Memory B cell (primary cell): Measurements from ENCODE around the gene AZGP1.
"Not testable (repeated sequence)": the region's sequence is repeated elsewhere in the genome, so short reads cannot be mapped to it uniquely, and the experiment has no call there.

ENCODE experiments used
- ATAC-seq: fragments of 150-1000 bp; cut with Tn5 transposase; 2 replicates; pipeline ENCODE4 v1.10.0; 2021; ENCODE audit warnings: low read depth, mild to moderate bottlenecking, moderate library complexity
- DNase-seq, 2 donors: peaks; one replicate each; pipeline ENCODE4 v3.0.0; 2022; ENCODE audit warnings: low spot score in 2 of 2
- H3K27ac Mint-ChIP-seq: one replicate; pipeline ENCODE4 v1.8.0; 2022; ENCODE audit warnings: mild to moderate bottlenecking, moderate library complexity, mixed read lengths
- H3K27me3 Mint-ChIP-seq: one replicate; pipeline ENCODE4 v1.8.0; 2022; ENCODE audit warnings: mixed read lengths
- H3K36me3 Mint-ChIP-seq: one replicate; pipeline ENCODE4 v1.8.0; 2022; ENCODE audit warnings: mild to moderate bottlenecking, mixed read lengths
- H3K4me1 Mint-ChIP-seq: one replicate; pipeline ENCODE4 v1.8.0; 2022; ENCODE audit warnings: mixed read lengths
- H3K4me3 Mint-ChIP-seq: one replicate; pipeline ENCODE4 v1.8.0; 2022; ENCODE audit warnings: mild to moderate bottlenecking, moderate library complexity, mixed read lengths
- H3K9me3 Mint-ChIP-seq: one replicate; pipeline ENCODE4 v1.8.0; 2022; ENCODE audit warnings: mixed read lengths

The AZGP1 gene

DNA sequence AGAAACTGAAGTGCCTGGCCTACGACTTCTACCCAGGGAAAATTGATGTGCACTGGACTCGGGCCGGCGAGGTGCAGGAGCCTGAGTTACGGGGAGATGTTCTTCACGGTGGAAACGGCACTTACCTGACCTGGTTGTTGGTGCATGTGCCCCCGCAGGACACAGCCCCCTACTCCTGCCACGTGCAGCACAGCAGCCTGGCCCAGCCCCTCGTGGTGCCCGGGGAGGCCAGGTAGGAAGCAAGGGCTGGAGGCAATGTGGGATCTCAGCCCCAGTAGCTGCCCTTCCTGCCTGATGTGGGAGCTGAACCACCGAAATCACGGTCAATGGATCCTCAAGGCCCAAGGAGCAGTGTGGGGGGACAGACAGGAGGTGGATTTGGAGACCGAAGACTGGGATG, 11.5 kb upstream of the AZGP1 start:
- not testable (repeated sequence) for H3K9me3 Mint-ChIP-seq, H3K4me1 Mint-ChIP-seq, H3K4me3 Mint-ChIP-seq, H3K36me3 Mint-ChIP-seq, ATAC-seq, H3K27ac Mint-ChIP-seq, DNase-seq
- H3K27me3 Mint-ChIP-seq: peaks cover 21% of the 10 kb centered on the region

DNA sequence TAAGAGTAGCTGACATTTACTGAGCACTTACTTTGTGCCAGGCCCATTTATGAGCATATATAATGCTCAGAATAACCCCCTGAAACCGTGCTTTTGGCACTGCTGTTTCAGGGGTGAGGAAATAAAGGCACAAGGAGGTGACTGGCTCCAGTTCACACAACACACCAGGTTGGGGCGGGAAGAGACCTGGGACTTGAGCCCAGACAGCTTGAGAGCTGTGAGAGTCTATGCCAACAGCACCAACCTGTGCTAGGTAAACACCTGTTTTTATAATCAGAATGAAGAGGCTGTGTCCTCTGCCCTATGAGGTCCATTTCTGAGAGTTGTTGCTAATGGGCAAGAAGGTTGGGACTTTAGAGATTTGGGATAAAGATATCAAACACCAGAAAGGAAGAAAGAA, 8.8 kb upstream of the AZGP1 start:
- peaks cover 19% of the 10 kb centered on the region for H3K27me3 Mint-ChIP-seq
- ATAC-seq: no peak
- peaks cover 3% of the 10 kb centered on the region for H3K4me1 Mint-ChIP-seq
- no peak overlapping the region for H3K27ac Mint-ChIP-seq
- no peak overlapping the region for H3K4me3 Mint-ChIP-seq
- DNase-seq: no peak
- peaks cover 1% of the 10 kb centered on the region for H3K9me3 Mint-ChIP-seq
- no peaks in the 10 kb centered on the region for H3K36me3 Mint-ChIP-seq

DNA sequence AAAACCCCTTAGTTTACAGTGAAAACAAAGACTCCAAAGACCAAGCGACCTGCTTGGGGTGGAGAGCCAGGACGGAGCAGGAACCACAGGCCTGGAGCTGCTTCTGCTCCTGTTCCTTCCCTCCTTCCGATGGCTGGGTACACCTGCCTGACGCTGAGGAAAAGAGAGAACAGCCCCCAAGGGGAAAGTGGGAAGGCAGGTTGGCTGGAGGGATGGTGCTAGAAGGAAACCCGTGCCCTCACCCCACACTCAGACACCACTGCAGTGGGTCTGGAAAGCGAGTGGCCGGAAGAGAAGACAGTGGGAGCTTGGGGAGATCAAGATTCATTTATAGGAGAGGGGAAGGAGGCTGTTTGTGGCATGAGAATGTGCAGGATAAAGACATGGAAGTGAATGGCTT, 5.2 kb upstream of the AZGP1 start:
- DNase-seq, H3K4me3 Mint-ChIP-seq, H3K9me3 Mint-ChIP-seq, H3K36me3 Mint-ChIP-seq, H3K27ac Mint-ChIP-seq, ATAC-seq, H3K4me1 Mint-ChIP-seq: not testable (repeated sequence)
- peaks cover 16% of the 10 kb centered on the region for H3K27me3 Mint-ChIP-seq

DNA sequence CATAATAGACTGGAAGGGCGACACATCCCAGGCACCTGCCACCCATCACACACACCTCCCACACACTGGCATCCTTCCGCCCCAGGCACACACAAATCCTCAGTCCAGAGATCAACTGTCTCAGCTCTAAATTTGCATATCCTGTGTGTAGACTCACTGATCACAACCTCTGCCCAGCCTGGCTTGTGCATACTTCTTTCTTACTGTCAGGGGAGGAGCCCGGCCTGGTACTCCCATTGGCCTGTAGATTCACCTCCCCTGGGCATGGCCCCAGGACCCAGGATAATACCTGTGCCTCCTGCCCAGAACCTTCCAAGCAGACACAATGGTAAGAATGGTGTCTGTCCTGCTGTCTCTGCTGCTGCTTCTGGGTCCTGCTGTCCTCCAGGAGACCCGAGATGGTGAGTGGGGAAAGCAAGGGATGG, 4.6 kb upstream of the AZGP1 start:
- ATAC-seq: peak; percentile 39
- peaks cover 19% of the 10 kb centered on the region for H3K27me3 Mint-ChIP-seq
- H3K4me1 Mint-ChIP-seq, H3K9me3 Mint-ChIP-seq, H3K36me3 Mint-ChIP-seq, H3K4me3 Mint-ChIP-seq, H3K27ac Mint-ChIP-seq, DNase-seq: not testable (repeated sequence)

DNA sequence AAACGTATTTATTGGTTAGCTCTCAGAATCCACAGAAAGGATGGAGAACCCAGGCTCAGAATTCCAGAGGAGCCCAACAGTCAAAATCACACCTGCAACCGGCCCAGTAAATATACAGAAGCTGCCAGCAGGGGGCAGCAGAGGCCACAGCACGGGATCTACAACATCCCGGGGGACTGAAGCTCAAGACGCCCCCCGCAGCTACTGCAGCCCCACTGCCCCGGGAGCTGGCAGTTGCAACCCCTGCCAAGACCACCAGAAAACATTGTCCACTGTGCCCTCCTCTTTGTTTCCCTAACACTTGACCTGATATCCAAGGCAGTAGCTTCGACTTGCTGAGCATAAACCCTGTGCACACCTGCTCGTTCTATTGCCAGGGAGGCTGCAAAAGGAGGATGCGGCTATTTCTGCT, 4.0 kb upstream of the AZGP1 start:
- not testable (repeated sequence) for H3K27ac Mint-ChIP-seq, H3K4me1 Mint-ChIP-seq, H3K4me3 Mint-ChIP-seq, H3K36me3 Mint-ChIP-seq, H3K9me3 Mint-ChIP-seq
- DNase-seq (peak; percentile 62 to 69), ATAC-seq (peak; percentile 81)
- H3K27me3 Mint-ChIP-seq: peaks cover 21% of the 10 kb centered on the region

DNA sequence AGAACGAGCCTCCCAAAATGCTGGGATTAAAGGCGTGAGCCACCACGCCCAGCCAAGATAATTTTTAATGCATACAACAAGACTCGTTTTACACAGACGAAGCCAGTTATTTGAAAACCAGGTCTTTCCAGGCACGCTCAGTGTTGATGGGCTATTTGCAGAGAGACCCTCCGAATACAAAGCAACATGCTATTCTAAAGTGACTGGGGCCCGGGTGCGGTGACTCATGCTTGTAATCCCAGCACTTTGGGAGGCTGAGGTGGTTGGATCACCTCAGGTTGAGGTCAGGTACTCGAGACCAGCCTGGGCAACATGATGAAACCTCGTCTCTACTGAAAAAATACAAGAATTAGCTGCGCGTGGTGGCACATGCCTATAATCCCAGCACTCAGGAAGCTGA, 795 bp upstream of the AZGP1 start:
- Mint-ChIP-seq H3K4me3 (no peak overlapping the region), H3K36me3 (no peaks in the 10 kb centered on the region), H3K27ac (no peak overlapping the region), H3K9me3 (no peaks in the 10 kb centered on the region), H3K27me3 (peaks cover 17% of the 10 kb centered on the region), H3K4me1 (peaks cover 7% of the 10 kb centered on the region)
- ATAC-seq: no peak
- DNase-seq: no peak

DNA sequence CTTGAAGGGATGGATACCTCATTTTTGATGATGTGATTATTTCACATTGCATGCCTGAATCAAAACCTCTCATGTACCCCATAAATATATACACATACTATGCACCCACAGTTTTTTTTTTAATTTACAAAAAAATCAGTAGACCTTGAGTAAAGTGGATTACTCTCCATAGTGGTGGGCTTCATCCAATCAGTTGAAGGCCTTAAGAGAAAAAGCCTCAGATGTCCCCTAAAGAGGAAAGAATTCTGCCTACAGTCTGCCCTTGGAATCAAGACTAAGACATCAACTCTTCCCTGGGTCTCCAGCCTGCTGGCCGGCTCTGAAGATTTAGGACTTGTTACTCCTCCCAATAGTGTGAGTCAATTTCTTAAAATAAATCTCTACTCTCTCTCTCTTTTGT, 1.1 kb downstream of the AZGP1 start:
- peaks cover 23% of the 10 kb centered on the region for H3K27me3 Mint-ChIP-seq
- H3K27ac Mint-ChIP-seq: no peak overlapping the region
- DNase-seq (no peak), ATAC-seq (no peak)
- no peaks in the 10 kb centered on the region for H3K36me3 Mint-ChIP-seq
- H3K4me1 Mint-ChIP-seq: peaks cover 4% of the 10 kb centered on the region
- no peaks in the 10 kb centered on the region for H3K9me3 Mint-ChIP-seq
- H3K4me3 Mint-ChIP-seq: no peak overlapping the region

DNA sequence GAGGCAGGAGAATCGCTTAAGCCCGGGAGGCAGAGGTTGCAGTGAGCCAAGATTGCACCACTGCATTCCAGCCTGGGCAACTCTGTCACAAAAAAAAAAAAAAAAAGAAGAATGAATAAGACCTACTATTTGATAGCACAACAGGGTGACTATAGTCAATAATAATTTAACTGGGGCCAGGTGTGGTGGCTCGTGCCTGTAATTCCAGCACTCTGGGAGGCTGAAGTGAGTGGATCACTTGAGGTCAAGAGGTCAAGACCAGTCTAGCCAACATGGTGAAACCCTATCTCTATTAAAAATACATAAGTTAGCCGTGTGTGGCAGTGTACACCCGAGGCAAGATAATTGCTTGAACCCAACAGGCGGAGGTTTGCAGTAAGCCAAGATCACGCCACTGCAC, 2.0 kb downstream of the AZGP1 start:
- not testable (repeated sequence) for H3K4me1 Mint-ChIP-seq, H3K9me3 Mint-ChIP-seq, DNase-seq, H3K36me3 Mint-ChIP-seq, H3K27ac Mint-ChIP-seq, ATAC-seq, H3K4me3 Mint-ChIP-seq
- peaks cover 23% of the 10 kb centered on the region for H3K27me3 Mint-ChIP-seq

DNA sequence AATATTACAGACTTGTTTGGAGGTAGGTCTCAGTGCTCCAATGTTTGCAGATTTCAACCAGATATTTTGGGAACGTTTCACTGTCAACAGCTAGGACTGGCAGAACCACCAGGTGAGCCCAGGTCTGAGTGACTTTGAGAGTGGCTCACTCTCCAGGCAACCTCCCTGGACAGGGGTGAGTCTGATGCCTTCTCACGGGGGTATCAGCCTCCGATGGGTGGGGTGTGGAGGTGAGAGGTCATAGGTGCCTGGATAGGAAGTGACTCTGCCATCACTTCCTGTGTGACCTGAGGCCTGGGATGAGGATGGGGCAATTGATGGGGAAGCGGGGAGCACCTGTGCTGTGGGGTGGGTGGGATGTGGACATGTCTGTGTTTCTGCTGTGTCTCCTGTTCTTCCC, 4.6 kb downstream of the AZGP1 start:
- no peaks in the 10 kb centered on the region for H3K36me3 Mint-ChIP-seq
- no peak overlapping the region for H3K27ac Mint-ChIP-seq
- peaks cover 4% of the 10 kb centered on the region for H3K4me1 Mint-ChIP-seq
- H3K9me3 Mint-ChIP-seq: no peaks in the 10 kb centered on the region
- no peak overlapping the region for H3K4me3 Mint-ChIP-seq
- ATAC-seq: no peak
- H3K27me3 Mint-ChIP-seq: peaks cover 29% of the 10 kb centered on the region
- no peak for DNase-seq

DNA sequence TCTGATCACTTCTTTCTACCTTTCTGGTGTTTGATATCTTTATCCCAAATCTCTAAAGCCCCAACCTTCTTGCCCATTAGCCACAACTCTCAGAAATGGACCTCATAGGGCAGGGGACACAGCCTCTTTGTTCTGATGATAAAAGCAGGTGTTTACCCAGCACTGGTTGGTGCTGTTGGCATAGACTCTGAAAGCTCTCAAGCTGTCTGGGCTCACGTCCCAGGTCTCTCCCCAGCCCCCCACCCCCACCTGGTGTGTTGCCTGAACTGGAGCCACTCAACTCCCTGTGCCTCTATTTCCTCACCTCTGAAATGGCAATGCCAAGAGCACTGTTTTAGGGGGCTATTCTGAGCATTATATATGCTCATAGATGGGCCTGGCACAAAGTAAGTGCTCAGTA, 6.0 kb downstream of the AZGP1 start:
- DNase-seq, ATAC-seq, H3K36me3 Mint-ChIP-seq, H3K4me1 Mint-ChIP-seq, H3K9me3 Mint-ChIP-seq, H3K27ac Mint-ChIP-seq, H3K4me3 Mint-ChIP-seq: not testable (repeated sequence)
- peaks cover 28% of the 10 kb centered on the region for H3K27me3 Mint-ChIP-seq

DNA sequence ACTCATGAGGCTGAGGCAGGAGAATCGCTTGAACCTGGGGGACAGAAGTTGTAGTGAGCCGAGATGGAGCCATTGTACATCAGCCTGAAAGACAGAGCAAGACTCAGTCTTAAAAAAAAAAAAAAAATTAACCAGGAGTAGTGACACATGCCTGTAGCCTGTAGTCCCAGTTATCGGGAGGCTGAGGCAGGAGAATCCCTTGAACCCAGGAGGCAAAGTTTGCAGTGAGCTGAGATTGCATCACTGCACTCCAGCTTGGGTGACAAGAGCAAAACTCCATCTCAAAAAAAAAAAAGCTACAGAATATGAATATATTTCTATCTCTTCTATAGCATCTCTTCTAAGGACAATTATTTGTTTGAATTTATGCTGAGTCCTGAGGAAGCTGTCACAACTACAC, 6.5 kb downstream of the AZGP1 start:
- no peak for DNase-seq
- Mint-ChIP-seq H3K27ac (no peak overlapping the region), H3K9me3 (no peaks in the 10 kb centered on the region), H3K27me3 (peaks cover 33% of the 10 kb centered on the region), H3K36me3 (no peaks in the 10 kb centered on the region), H3K4me1 (no peaks in the 10 kb centered on the region), H3K4me3 (no peak overlapping the region)
- ATAC-seq: no peak

DNA sequence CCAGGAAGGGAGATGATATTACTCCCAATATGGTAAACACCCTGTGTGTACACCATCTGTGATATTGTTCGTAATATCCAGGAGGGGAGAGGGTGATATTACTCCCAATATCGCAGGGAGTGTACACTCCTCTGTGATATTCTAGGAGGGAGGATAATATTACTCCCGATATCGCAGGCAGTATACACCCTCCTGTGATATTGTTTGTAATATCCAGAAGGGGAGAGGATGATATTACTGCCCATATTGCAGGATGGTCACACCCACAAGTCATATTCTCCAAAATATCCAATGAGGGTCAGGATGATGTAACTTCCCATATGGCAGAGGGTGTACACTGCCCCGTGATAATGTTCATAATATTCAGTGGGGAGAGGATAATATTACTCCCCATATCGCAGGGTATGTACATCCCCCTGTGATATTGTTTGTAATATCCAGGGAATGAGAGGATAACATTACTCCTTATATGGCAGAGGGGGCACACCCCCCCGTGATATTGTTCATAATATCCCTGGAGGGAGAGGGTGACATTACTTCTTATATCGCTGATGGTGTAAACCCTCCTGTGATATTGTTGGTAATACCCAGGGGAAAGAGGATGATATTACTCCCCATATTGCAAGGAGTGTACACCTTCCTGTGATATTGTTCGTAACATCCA, 17.1 kb downstream of the AZGP1 start:
- H3K27ac Mint-ChIP-seq: no peak overlapping the region
- no peaks in the 10 kb centered on the region for H3K9me3 Mint-ChIP-seq
- no peaks in the 10 kb centered on the region for H3K4me1 Mint-ChIP-seq
- H3K4me3 Mint-ChIP-seq: no peak overlapping the region
- peaks cover 36% of the 10 kb centered on the region for H3K27me3 Mint-ChIP-seq
- no peaks in the 10 kb centered on the region for H3K36me3 Mint-ChIP-seq
- no peak for ATAC-seq
- no peak for DNase-seq

DNA sequence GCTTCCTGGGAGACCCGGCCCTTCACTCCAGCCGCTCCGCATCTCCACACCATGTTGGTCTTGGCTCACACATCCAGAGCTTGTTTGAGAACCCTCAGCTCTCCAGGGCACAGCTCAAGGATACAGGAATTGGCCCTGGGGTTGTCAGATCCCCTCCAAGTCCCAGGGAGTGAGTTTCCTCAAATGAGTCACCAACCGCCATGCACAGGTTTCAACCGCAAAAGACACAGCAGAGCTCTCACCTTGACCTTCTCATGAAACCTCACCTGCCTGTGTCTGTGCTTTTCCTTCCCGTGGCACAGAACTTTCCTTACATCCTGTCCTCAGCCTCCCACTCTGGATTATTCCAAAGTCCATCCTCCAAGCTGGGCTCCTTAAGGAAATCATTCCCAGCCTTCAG, 20.6 kb downstream of the AZGP1 start:
- Mint-ChIP-seq H3K9me3 (no peaks in the 10 kb centered on the region), H3K27me3 (peaks cover 21% of the 10 kb centered on the region)

DNA sequence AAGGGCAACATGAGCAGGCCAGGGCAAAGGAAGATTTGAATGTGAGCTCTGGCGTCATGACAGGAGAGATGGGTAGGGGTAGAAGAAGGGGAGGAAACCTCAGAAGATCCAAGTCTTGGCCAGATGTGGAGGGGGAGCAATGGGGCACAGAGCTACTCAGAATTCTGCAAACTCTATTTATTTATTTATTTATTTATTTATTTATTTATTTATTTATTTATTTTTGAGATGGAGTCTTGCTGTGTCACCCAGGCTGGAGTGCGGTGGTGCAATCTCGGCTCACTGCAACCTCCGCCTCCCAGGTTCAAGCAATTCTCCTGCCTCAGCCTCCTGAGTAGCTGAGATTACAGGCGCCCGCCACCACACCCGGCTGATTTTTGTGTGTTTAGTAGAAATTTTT, 21.2 kb downstream of the AZGP1 start:
- H3K36me3 Mint-ChIP-seq, H3K27ac Mint-ChIP-seq, H3K9me3 Mint-ChIP-seq, H3K4me3 Mint-ChIP-seq, H3K4me1 Mint-ChIP-seq, DNase-seq, ATAC-seq: not testable (repeated sequence)
- H3K27me3 Mint-ChIP-seq: peaks cover 18% of the 10 kb centered on the region

More for the DNA sequence above, 20.6 kb downstream of the AZGP1 start:
- Mint-ChIP-seq H3K4me1 (no peaks in the 10 kb centered on the region), H3K27ac (no peak overlapping the region), H3K4me3 (no peak overlapping the region), H3K36me3 (no peaks in the 10 kb centered on the region)
- ATAC-seq: no peak
- no peak for DNase-seq

DNA sequence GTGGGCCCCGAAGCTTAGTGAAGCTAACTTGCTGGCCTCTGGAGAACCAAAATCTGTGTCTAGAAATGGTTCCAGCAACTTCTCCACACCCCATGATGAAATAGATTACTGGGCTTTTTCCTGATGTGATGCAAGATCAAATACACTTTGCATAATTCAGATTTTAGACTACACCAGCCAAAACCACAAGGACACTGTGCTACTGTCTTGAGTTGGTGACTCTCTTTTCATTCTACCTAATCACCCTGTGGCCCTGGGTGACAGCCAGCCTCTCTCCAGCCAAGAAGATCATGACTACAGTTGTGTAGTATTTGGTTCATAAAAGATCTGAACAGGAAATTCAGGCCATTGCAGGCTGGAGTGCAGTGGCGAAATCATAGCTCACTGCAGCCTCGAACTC, 22.2 kb downstream of the AZGP1 start:
- H3K9me3 Mint-ChIP-seq: peaks cover 1% of the 10 kb centered on the region
- H3K36me3 Mint-ChIP-seq: peaks cover 1% of the 10 kb centered on the region
- ATAC-seq (no peak), DNase-seq (no peak)
- no peak overlapping the region for H3K4me3 Mint-ChIP-seq
- no peak overlapping the region for H3K27ac Mint-ChIP-seq
- peaks cover 12% of the 10 kb centered on the region for H3K27me3 Mint-ChIP-seq
- H3K4me1 Mint-ChIP-seq: peaks cover 4% of the 10 kb centered on the region
